ENCODE results near the gene DNALI1. TPM values are rescaled to one million over a fixed set of nuclear protein-coding genes. Genes with fewer than 3 reads are reported as not detected.

The DNALI1 gene
- total RNA-seq, 1 experiment from 2014 or later, result 6.3 TPM

- no TSS peak for BruUV-seq (replicated peaks)
- no peak for DNase-seq (ENCODE audit: low spot score)
- intact Hi-C loops (cut with micrococcal nuclease; ENCODE audit: unreplicated experiment), result no loop called here
- ChIA-PET POLR2A (ENCODE audit: low non-redundant PET) (no interaction called here), CTCF (no interaction called here)
- peaks cover 56% of the 10 kb centered on the region for H3K36me3 ChIP-seq (ENCODE audit: insufficient read depth, low read length, poor library complexity, severe bottlenecking)
- no peak for TF ChIP-seq EZH2 (IDR thresholded peaks at IDR 0.05; ENCODE audit: borderline replicate concordance, low read depth, low read length, poor library complexity, severe bottlenecking)
- TF ChIP-seq CTCF (conservative IDR thresholded peaks at IDR 0.05; ENCODE audit: low read depth, low read length), result no peak
- H3K27me3 ChIP-seq (replicated peaks; ENCODE audit: insufficient read depth, low read depth, low read length, poor library complexity), result no peaks in the 10 kb centered on the region
- no peaks in the 10 kb centered on the region for H3K9me3 ChIP-seq (ENCODE audit: low read depth, low read length, poor library complexity, severe bottlenecking)
- H3K27ac ChIP-seq (ENCODE audit: low read depth, low read length, poor library complexity, severe bottlenecking), result no peak overlapping the region
- H3K4me3 ChIP-seq (ENCODE audit: low read depth, low read length, poor library complexity, severe bottlenecking), result no peak overlapping the region
- H3K4me1 ChIP-seq (ENCODE audit: insufficient read depth, low read length, poor library complexity, severe bottlenecking), result no peaks in the 10 kb centered on the region
Measured at GRCh38 chr1:37564892-37565291, 8.2 kb downstream of the DNALI1 start.

GRCh38 chr1:37567023-37567422 lies 10.3 kb downstream of the DNALI1 start:
- ChIA-PET CTCF (no interaction called here), POLR2A (ENCODE audit: low non-redundant PET) (no interaction called here)
- no TSS peak for BruUV-seq (replicated peaks)
- intact Hi-C loops (cut with micrococcal nuclease; ENCODE audit: unreplicated experiment), result no loop called here
- H3K9me3 ChIP-seq (ENCODE audit: low read depth, low read length, poor library complexity, severe bottlenecking), result no peaks in the 10 kb centered on the region
- TF ChIP-seq CTCF (conservative IDR thresholded peaks at IDR 0.05; ENCODE audit: low read depth, low read length) (no peak), EZH2 (IDR thresholded peaks at IDR 0.05; ENCODE audit: borderline replicate concordance, low read depth, low read length, poor library complexity, severe bottlenecking) (no peak)
- DNase-seq (ENCODE audit: low spot score), result no peak
- no peak overlapping the region for H3K27ac ChIP-seq (ENCODE audit: low read depth, low read length, poor library complexity, severe bottlenecking)
- no peak overlapping the region for H3K4me3 ChIP-seq (ENCODE audit: low read depth, low read length, poor library complexity, severe bottlenecking)
- H3K36me3 ChIP-seq (ENCODE audit: insufficient read depth, low read length, poor library complexity, severe bottlenecking), result peaks cover 68% of the 10 kb centered on the region
- no peaks in the 10 kb centered on the region for H3K4me1 ChIP-seq (ENCODE audit: insufficient read depth, low read length, poor library complexity, severe bottlenecking)
- no peaks in the 10 kb centered on the region for H3K27me3 ChIP-seq (replicated peaks; ENCODE audit: insufficient read depth, low read depth, low read length, poor library complexity)

- H3K27me3 ChIP-seq (replicated peaks; ENCODE audit: insufficient read depth, low read depth, low read length, poor library complexity), result no peaks in the 10 kb centered on the region
- peaks cover 92% of the 10 kb centered on the region for H3K36me3 ChIP-seq (ENCODE audit: insufficient read depth, low read length, poor library complexity, severe bottlenecking)
- no TSS peak for BruUV-seq (replicated peaks)
- no peak for TF ChIP-seq EZH2 (IDR thresholded peaks at IDR 0.05; ENCODE audit: borderline replicate concordance, low read depth, low read length, poor library complexity, severe bottlenecking)
- TF ChIP-seq CTCF (conservative IDR thresholded peaks at IDR 0.05; ENCODE audit: low read depth, low read length), result no peak
- no peak overlapping the region for H3K4me3 ChIP-seq (ENCODE audit: low read depth, low read length, poor library complexity, severe bottlenecking)
- H3K27ac ChIP-seq (ENCODE audit: low read depth, low read length, poor library complexity, severe bottlenecking), result no peak overlapping the region
- no peaks in the 10 kb centered on the region for H3K9me3 ChIP-seq (ENCODE audit: low read depth, low read length, poor library complexity, severe bottlenecking)
- POLR2A ChIA-PET (ENCODE audit: low non-redundant PET), result no interaction called here
- CTCF ChIA-PET, result no interaction called here
- intact Hi-C loops (cut with micrococcal nuclease; ENCODE audit: unreplicated experiment), result no loop called here
- no peaks in the 10 kb centered on the region for H3K4me1 ChIP-seq (ENCODE audit: insufficient read depth, low read length, poor library complexity, severe bottlenecking)
- no peak for DNase-seq (ENCODE audit: low spot score)
Measured at GRCh38 chr1:37570528-37571334, 14.0 kb downstream of the DNALI1 start.

Data from A673 (cell line).